ENCODE results near the gene ZWILCH.

- no peak for TF ChIP-seq CTCF (IDR thresholded peaks at IDR 0.05)
- no peak for TF ChIP-seq REST (IDR thresholded peaks at IDR 0.05; ENCODE audit: insufficient read depth in 1 of 2, low read depth in 2 of 2, low read length in 1 of 2)
- TF ChIP-seq POLR2AphosphoS5 (IDR thresholded peaks at IDR 0.05; ENCODE audit: low read depth, low read length), result no peak
Measured at GRCh38 chr15:66486887-66487286, 18.2 kb upstream of the ZWILCH start.
